Muscle of leg (tissue), 16 donors: ENCODE data around the gene MRPS16. TPM values are rescaled to one million over a fixed set of nuclear protein-coding genes. Genes with fewer than 3 reads are reported as not detected.

Source experiments
- DNase-seq: peaks from one replicate; pipeline ENCODE4 v3.0.0; 2013
- H3K27ac ChIP-seq: one replicate; pipeline ENCODE4 v1.5.1; 2013; ENCODE audit warnings: mild to moderate bottlenecking, low read length, control low read depth
- H3K27me3 ChIP-seq: one replicate; pipeline ENCODE4 v1.6.1; 2013; ENCODE audit warnings: low read length; ENCODE audit not compliant: control insufficient read depth, insufficient read depth
- H3K36me3 ChIP-seq: one replicate; pipeline ENCODE4 v1.6.1; 2013; ENCODE audit warnings: low read length; ENCODE audit not compliant: control insufficient read depth, insufficient read depth
- H3K4me1 ChIP-seq: one replicate; pipeline ENCODE4 v1.6.1; 2013; ENCODE audit warnings: low read length; ENCODE audit not compliant: control insufficient read depth, insufficient read depth
- H3K4me3 ChIP-seq: one replicate; pipeline ENCODE4 v1.5.1; 2013; ENCODE audit warnings: low read length, control low read depth
- H3K9me3 ChIP-seq: replicated peaks from 2 replicates; pipeline ENCODE4 v1.6.1; 2013; ENCODE audit warnings: low read depth, low read length; ENCODE audit not compliant: control insufficient read depth
- WGBS: methylation state at CpG from one replicate; pipeline ENCODE4 v1.1.5; 2013; ENCODE audit warnings: missing lambda C conversion rate; ENCODE audit not compliant: insufficient coverage; 5-methylcytosine and 5-hydroxymethylcytosine counted together
- long read RNA-seq, 11 donors: transcript quantifications; one replicate each; lab custom pipeline, GENCODE V29; 2026
- polyA plus RNA-seq, 8 donors: library from polyadenylated mRNA; unstranded; fragments of 120-200 nt; gene quantifications; one replicate each; pipeline versions ENCODE4 v1.2.1 to v1.2.3, GENCODE V29; 2013; ENCODE audit warnings: inconsistent platforms in 1 of 8, low replicate concordance in 1 of 8; ENCODE audit not compliant: insufficient read length in 8 of 8, insufficient read depth in 1 of 8
- total RNA-seq: library from RNA; stranded (reverse); fragments of 120-200 nt; gene quantifications from one replicate; pipeline ENCODE4 v1.2.4, GENCODE V29; 2013

MRPS16 gene
- total RNA-seq: 51.2 TPM
- 10 to 100 TPM; 64.2 to 80.1 (median 69.7) TPM for polyA plus RNA-seq
- long read RNA-seq, donor 1, transcript MRPS16-202 (3 exons, 2,634 nt): major isoform, 15 of 17 reads
- long read RNA-seq, donor 1, partial matches to known transcripts: 0 of 17 reads
- long read RNA-seq, donor 1, other reads (novel, unspliced or antisense): 0 of 17 reads
- long read RNA-seq, donor 2, partial matches to known transcripts: 0 of 3 reads
- long read RNA-seq, donor 2, other reads (novel, unspliced or antisense): 0 of 3 reads
- long read RNA-seq, donor 3, transcript MRPS16-202 (3 exons, 2,634 nt): major isoform, 40 of 42 reads
- long read RNA-seq, donor 3, partial matches to known transcripts: 0 of 42 reads
- long read RNA-seq, donor 3, other reads (novel, unspliced or antisense): 0 of 42 reads
- long read RNA-seq, donor 4, transcript MRPS16-202 (3 exons, 2,634 nt): major isoform, 47 of 47 reads
- long read RNA-seq, donor 4, partial matches to known transcripts: 0 of 47 reads
- long read RNA-seq, donor 4, other reads (novel, unspliced or antisense): 0 of 47 reads
- long read RNA-seq, donor 5, transcript MRPS16-202 (3 exons, 2,634 nt): major isoform, 75 of 78 reads
- long read RNA-seq, donor 5, partial matches to known transcripts: 0 of 78 reads
- long read RNA-seq, donor 5, other reads (novel, unspliced or antisense): 0 of 78 reads
- long read RNA-seq, donor 6, transcript MRPS16-202 (3 exons, 2,634 nt): major isoform, 81 of 89 reads
- long read RNA-seq, donor 6, partial matches to known transcripts: 5 of 89 reads
- long read RNA-seq, donor 6, other reads (novel, unspliced or antisense): 0 of 89 reads
- long read RNA-seq, donor 7, transcript MRPS16-202 (3 exons, 2,634 nt): major isoform, 52 of 57 reads
- long read RNA-seq, donor 7, partial matches to known transcripts: 5 of 57 reads
- long read RNA-seq, donor 7, other reads (novel, unspliced or antisense): 0 of 57 reads
- long read RNA-seq, donor 8, transcript MRPS16-202 (3 exons, 2,634 nt): major isoform, 25 of 36 reads
- long read RNA-seq, donor 8, partial matches to known transcripts: 8 of 36 reads
- long read RNA-seq, donor 8, other reads (novel, unspliced or antisense): 0 of 36 reads
- long read RNA-seq, donor 9, transcript MRPS16-202 (3 exons, 2,634 nt): major isoform, 30 of 30 reads
- long read RNA-seq, donor 9, partial matches to known transcripts: 0 of 30 reads
- long read RNA-seq, donor 9, other reads (novel, unspliced or antisense): 0 of 30 reads
- long read RNA-seq, donor 10, transcript MRPS16-202 (3 exons, 2,634 nt): major isoform, 60 of 69 reads
- long read RNA-seq, donor 10, partial matches to known transcripts: 5 of 69 reads
- long read RNA-seq, donor 10, other reads (novel, unspliced or antisense): 0 of 69 reads
- long read RNA-seq, donor 11, transcript MRPS16-202 (3 exons, 2,634 nt): major isoform, 37 of 45 reads
- long read RNA-seq, donor 11, partial matches to known transcripts: 6 of 45 reads
- long read RNA-seq, donor 11, other reads (novel, unspliced or antisense): 0 of 45 reads

DNA sequence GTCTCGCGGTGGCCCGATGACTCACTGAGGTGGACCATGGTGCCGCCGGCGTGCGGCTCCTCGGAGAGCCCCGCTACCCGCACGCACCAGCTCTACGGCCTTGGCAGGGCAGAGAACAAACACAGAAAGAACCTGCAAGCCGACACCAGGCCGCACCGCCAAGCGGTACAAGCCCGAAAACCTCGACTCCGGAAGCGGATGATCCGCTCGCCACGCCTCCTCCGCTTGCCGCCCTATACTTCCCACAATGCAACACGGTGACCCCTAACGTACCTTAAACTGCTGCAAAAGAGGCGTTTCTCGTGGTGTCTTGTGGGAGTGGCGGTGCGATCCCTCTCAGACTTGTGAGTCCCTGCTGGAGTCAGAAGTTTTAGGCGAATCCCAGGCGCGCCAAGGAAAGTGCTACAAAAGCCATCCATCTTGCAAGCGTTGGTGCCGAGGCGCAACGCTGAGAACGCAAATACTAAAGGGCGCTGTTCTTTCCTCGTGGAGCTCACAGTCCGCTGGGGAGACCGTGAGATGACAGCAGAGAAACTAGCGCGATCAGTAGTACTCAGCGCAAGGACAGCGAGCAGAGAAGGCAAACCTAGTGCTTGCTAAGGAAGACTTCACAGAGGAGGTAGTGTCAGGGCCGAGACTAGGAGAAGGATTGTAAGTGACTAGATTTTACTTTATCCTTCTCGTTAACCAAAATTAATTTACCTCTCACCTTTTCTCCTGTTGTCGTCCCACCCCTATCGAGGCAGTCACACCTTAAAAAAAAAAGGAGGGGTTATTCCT lies at the start of gene MRPS16:
MRPS16 (minus strand) TSS at position 200 of the 780 bp plus-strand sequence; CDS start at position 38, 162 bp downstream.
- H3K9me3 ChIP-seq: no peaks in the 10 kb centered on the region
- peaks cover 16% of the 10 kb centered on the region for H3K4me1 ChIP-seq
- H3K36me3 ChIP-seq: peaks cover 26% of the 10 kb centered on the region
- WGBS: 0% methylated on average over 34 of the region's 51 CpGs
- H3K4me3 ChIP-seq: peak within 1 kb of the TSS; percentile 99
- no peaks in the 10 kb centered on the region for H3K27me3 ChIP-seq
- H3K27ac ChIP-seq: peak within 1 kb of the TSS; percentile 89
- peak; percentile 99 for DNase-seq

- Histone ChIP-seq H3K36me3 (no peaks in the 10 kb centered on the region), H3K4me1 (no peaks in the 10 kb centered on the region), H3K27ac (no peak overlapping the region), H3K9me3 (no peaks in the 10 kb centered on the region), H3K27me3 (peaks cover 2% of the 10 kb centered on the region), H3K4me3 (no peak overlapping the region)
- no peak for DNase-seq
- no CpG with 5 or more reads among the region's 3 CpGs for WGBS
Measured at GRCh38 chr10:73296946-73297345, 44.5 kb upstream of the MRPS16 start.

DNA sequence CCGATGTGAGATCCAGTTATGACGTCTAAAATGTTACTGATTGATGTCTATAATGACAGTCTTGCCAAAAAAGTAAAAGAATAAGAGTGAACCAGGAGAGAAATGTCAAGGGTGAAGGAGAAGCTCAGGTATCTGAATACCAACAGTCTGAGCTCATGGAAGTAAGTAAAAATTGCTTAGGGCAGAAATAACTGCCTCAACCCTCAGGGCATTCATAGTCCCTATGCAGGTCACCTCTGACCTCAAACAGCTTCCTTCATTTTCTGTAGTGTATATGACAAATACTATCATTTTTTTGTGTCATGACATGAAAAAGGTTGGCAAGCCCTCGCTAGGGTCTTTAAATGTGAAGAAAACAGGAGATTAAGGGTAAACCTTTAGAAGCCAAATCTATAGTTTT lies 41.0 kb upstream of the MRPS16 start:
- Histone ChIP-seq H3K27me3 (peaks cover 2% of the 10 kb centered on the region), H3K4me3 (no peak overlapping the region), H3K36me3 (no peaks in the 10 kb centered on the region), H3K4me1 (no peaks in the 10 kb centered on the region), H3K9me3 (no peaks in the 10 kb centered on the region), H3K27ac (no peak overlapping the region)
- DNase-seq: no peak
- 66% methylated on average over 2 of the region's 3 CpGs for WGBS

DNA sequence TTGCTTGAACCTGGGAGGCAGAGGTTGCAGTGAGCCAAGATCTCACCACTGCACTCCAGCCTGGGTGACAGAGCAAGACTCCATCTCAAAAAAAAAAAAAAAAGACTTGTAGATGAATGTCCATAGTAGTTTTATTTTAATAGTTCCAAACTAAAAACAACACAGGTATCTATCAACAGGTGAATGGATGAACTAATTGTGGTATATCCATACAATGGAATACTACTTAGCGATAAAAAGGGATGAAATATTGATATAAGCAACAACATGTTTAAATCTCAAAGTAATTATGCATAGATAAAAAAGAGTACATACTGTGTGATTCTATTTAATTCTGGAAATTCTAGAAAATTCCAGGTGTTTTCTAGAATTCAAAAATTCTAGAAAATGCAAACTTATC lies 37.5 kb upstream of the MRPS16 start:
- no peak overlapping the region for H3K27ac ChIP-seq
- no CpG with 5 or more reads among the region's 1 CpG for WGBS
- no peaks in the 10 kb centered on the region for H3K4me1 ChIP-seq
- H3K36me3 ChIP-seq: no peaks in the 10 kb centered on the region
- DNase-seq: no peak
- no peaks in the 10 kb centered on the region for H3K9me3 ChIP-seq
- no peak overlapping the region for H3K4me3 ChIP-seq
- H3K27me3 ChIP-seq: peaks cover 1% of the 10 kb centered on the region

- Histone ChIP-seq H3K27me3 (no peaks in the 10 kb centered on the region), H3K27ac (no peak overlapping the region), H3K9me3 (no peaks in the 10 kb centered on the region), H3K4me3 (no peak overlapping the region), H3K4me1 (no peaks in the 10 kb centered on the region), H3K36me3 (no peaks in the 10 kb centered on the region)
- no CpG with 5 or more reads among the region's 1 CpG for WGBS
- DNase-seq: peak; percentile 7
Measured at GRCh38 chr10:73287441-73287840, 35.0 kb upstream of the MRPS16 start.

DNA sequence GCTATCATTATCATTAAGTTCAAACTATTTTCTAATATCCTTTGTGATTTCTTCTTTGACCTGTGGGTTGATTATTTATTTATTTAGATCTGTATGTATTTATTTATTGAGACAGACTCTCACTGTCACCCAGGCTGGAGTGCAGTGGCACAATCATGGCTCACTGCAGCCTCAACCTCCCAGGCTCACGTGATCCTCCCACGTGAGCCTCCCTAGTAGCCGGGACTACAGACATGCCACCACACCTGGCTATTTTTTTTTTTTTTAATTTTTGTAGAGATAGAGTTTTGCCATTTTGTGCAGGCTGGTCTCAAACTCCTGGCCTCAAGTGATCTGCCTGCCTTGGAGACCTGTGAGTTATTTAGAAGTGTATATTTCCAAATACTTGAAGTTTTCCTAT lies 28.7 kb upstream of the MRPS16 start:
- Histone ChIP-seq H3K27ac (no peak overlapping the region), H3K27me3 (no peaks in the 10 kb centered on the region), H3K9me3 (no peaks in the 10 kb centered on the region), H3K4me1 (no peaks in the 10 kb centered on the region), H3K36me3 (no peaks in the 10 kb centered on the region), H3K4me3 (no peak overlapping the region)
- no peak for DNase-seq
- no CpG with 5 or more reads among the region's 3 CpGs for WGBS

DNA sequence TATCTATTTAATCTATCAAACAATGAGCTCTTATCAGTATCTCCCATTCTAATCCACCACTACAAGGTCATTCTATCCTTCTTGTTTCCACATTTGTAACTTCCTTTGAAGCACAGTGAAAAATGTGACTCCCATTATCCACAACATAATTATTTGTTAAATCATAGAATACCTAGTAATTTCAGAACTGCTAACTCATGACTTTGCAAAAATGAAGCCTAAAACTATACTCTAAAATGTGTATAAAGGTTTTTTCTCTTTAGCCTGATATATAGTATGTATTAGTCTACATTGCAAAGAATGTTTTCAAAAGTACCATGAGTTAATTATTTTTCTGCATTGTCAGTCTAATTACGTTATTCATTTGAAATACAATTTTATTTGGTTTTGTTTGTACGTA lies 12.0 kb upstream of the MRPS16 start:
- Histone ChIP-seq H3K27me3 (peaks cover 3% of the 10 kb centered on the region), H3K4me3 (no peak overlapping the region), H3K9me3 (no peaks in the 10 kb centered on the region), H3K27ac (no peak overlapping the region), H3K4me1 (no peaks in the 10 kb centered on the region), H3K36me3 (no peaks in the 10 kb centered on the region)
- WGBS: no CpG with 5 or more reads among the region's 2 CpGs
- no peak for DNase-seq

- Histone ChIP-seq H3K36me3 (no peaks in the 10 kb centered on the region), H3K9me3 (peaks cover 3% of the 10 kb centered on the region), H3K27me3 (peaks cover 3% of the 10 kb centered on the region), H3K4me1 (no peaks in the 10 kb centered on the region), H3K27ac (no peak overlapping the region), H3K4me3 (no peak overlapping the region)
- DNase-seq: peak; percentile 17
- no CpG with 5 or more reads among the region's 1 CpG for WGBS
Measured at GRCh38 chr10:73263693-73264347, 11.4 kb upstream of the MRPS16 start.
